ENCODE data around the gene CHPF.

- TF ChIP-seq, protein P1, sequence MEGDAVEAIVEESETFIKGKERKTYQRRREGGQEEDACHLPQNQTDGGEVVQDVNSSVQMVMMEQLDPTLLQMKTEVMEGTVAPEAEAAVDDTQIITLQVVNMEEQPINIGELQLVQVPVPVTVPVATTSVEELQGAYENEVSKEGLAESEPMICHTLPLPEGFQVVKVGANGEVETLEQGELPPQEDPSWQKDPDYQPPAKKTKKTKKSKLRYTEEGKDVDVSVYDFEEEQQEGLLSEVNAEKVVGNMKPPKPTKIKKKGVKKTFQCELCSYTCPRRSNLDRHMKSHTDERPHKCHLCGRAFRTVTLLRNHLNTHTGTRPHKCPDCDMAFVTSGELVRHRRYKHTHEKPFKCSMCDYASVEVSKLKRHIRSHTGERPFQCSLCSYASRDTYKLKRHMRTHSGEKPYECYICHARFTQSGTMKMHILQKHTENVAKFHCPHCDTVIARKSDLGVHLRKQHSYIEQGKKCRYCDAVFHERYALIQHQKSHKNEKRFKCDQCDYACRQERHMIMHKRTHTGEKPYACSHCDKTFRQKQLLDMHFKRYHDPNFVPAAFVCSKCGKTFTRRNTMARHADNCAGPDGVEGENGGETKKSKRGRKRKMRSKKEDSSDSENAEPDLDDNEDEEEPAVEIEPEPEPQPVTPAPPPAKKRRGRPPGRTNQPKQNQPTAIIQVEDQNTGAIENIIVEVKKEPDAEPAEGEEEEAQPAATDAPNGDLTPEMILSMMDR (IDR thresholded peaks at IDR 0.05; ENCODE audit: insufficient read depth, low read length, poor library complexity, severe bottlenecking) = no peak
- TF ChIP-seq EZH2phosphoT487 (conservative IDR thresholded peaks at IDR 0.05; ENCODE audit: low read length) = no peak
These were observed 2.7 kb downstream of the CHPF start for GRCh38 chr2:219540784-219541504.

Data from SU-DHL-6 (cell line).